Mammary epithelial cell (primary cell): Measurements from ENCODE around the gene NDUFS5.

Source experiments
- CTCF ChIP-seq, 2 donors: IDR thresholded peaks in 1 of 2; conservative IDR thresholded peaks in 1 of 2; 2 replicates each; pipeline ENCODE4 v1.5.1; 2011 to 2012; ENCODE audit warnings: inconsistent platforms in 2 of 2, low read length in 2 of 2, mild to moderate bottlenecking in 2 of 2, control low read depth in 1 of 2, low read depth in 1 of 2; ENCODE audit not compliant: insufficient read depth in 1 of 2; ENCODE audit errors: extremely low read depth in 1 of 2
- EZH2 ChIP-seq: IDR thresholded peaks from 2 replicates; pipeline ENCODE4 v1.6.1; 2012; ENCODE audit warnings: low read length, inconsistent platforms, borderline replicate concordance

- no peak for TF ChIP-seq EZH2
- no peak for TF ChIP-seq CTCF (conservative IDR thresholded peaks at IDR 0.05 in 1 of 2, IDR thresholded peaks at IDR 0.05 in 1 of 2; ENCODE audit: extremely low read depth in 1 of 2, insufficient read depth in 1 of 2, low read depth in 1 of 2, low read length in 2 of 2)
These were observed 33.6 kb upstream of the NDUFS5 start for GRCh38 chr1:38992412-38993111.
